ENCODE measurements around the gene RNASEH1. TPM values are rescaled to one million over a fixed set of nuclear protein-coding genes. Genes with fewer than 3 reads are reported as not detected.
A peak's percentile ranks its signal among the peaks of the same experiment; 100 is the strongest.

The RNASEH1 gene
- total and polyA plus RNA-seq, 2 of the 13 experiments (the other 11 are each of a cell fraction or from before 2014, with no cell fraction given): 14.5 to 57.4 TPM

- TF ChIP-seq ZFP91 (CRISPR knock-in tag; IDR thresholded peaks at IDR 0.05; ENCODE audit: borderline replicate concordance) (peak; percentile 58; the same call in 1 of the 2 replicates), ZSCAN29 (CRISPR knock-in tag; conservative IDR thresholded peaks at IDR 0.05) (no peak), MAFK (conservative IDR thresholded peaks at IDR 0.05 in 1 of 2, IDR thresholded peaks at IDR 0.05 in 1 of 2; ENCODE audit: low read length in 2 of 2) (no peak), AGO2 (optimal IDR thresholded peaks at IDR 0.05; ENCODE audit: low read depth, low read length) (peak; percentile 83), AFF4 (CRISPR knock-in tag; IDR thresholded peaks at IDR 0.05) (no peak), KDM6A (CRISPR knock-in tag; IDR thresholded peaks at IDR 0.05; ENCODE audit: low read depth) (no peak), KMT2A (CRISPR knock-in tag; IDR thresholded peaks at IDR 0.05) (no peak), ZNF770 (CRISPR knock-in tag; IDR thresholded peaks at IDR 0.05) (no peak), HOXA3 (CRISPR knock-in tag; IDR thresholded peaks at IDR 0.05) (0 out of 2 replicates have a peak, but pooled peaks have one; percentile 8), MYNN (CRISPR knock-in tag; IDR thresholded peaks at IDR 0.05; ENCODE audit: low read depth) (no peak), ARID4A (CRISPR knock-in tag; IDR thresholded peaks at IDR 0.05; ENCODE audit: borderline replicate concordance) (no peak), ZNF17 (CRISPR knock-in tag; IDR thresholded peaks at IDR 0.05) (no peak), FOXJ3 (CRISPR knock-in tag; IDR thresholded peaks at IDR 0.05; ENCODE audit: borderline replicate concordance) (no peak), HCFC1 (IDR thresholded peaks at IDR 0.05; ENCODE audit: low read depth, low read length) (no peak), ZNF160 (CRISPR knock-in tag; IDR thresholded peaks at IDR 0.05) (no peak), GFI1 (CRISPR knock-in tag; IDR thresholded peaks at IDR 0.05; ENCODE audit: borderline replicate concordance) (no peak), ZNF589 (CRISPR knock-in tag; conservative IDR thresholded peaks at IDR 0.05) (no peak), ZNF644 (CRISPR knock-in tag; IDR thresholded peaks at IDR 0.05; ENCODE audit: low read depth) (no peak), ZNF780A (CRISPR knock-in tag; IDR thresholded peaks at IDR 0.05) (no peak)
Observed at GRCh38 chr2:3534251-3534814, 23.8 kb downstream of the RNASEH1 start (continued).

Measured in HepG2 (cell line).